GM21717 (cell line): ENCODE data around the gene ALPP.
"Not testable (repeated sequence)": the region's sequence is repeated elsewhere in the genome, so short reads cannot be mapped to it uniquely, and the experiment has no call there.

Source experiments
- ATAC-seq: cut with Tn5 transposase; IDR thresholded peaks from one replicate; pipeline ENCODE4 v1.9.1; 2021; ENCODE audit warnings: mild to moderate bottlenecking, moderate library complexity; ENCODE audit not compliant: unreplicated experiment

The ALPP gene

GRCh38 chr2:232379610-232380590 is 1.3 kb downstream of the ALPP start:
- ATAC-seq: not testable (repeated sequence)

GRCh38 chr2:232381204-232382031 is 2.9 kb downstream of the ALPP start:
- ATAC-seq: not testable (repeated sequence)

- ATAC-seq: no peak
Observed at GRCh38 chr2:232382331-232383225, 4.0 kb downstream of the ALPP start.

GRCh38 chr2:232384466-232384865 is 5.9 kb downstream of the ALPP start:
- no peak for ATAC-seq

- not testable (repeated sequence) for ATAC-seq
Observed at GRCh38 chr2:232385058-232385457, 6.5 kb downstream of the ALPP start.

GRCh38 chr2:232385660-232386489 is 7.3 kb downstream of the ALPP start:
- ATAC-seq: no peak

- no peak for ATAC-seq
Observed at GRCh38 chr2:232386490-232386739, 7.9 kb downstream of the ALPP start.

- ATAC-seq: no peak
Observed at GRCh38 chr2:232386740-232387450, 8.3 kb downstream of the ALPP start.

GRCh38 chr2:232387451-232388171 is 9.1 kb downstream of the ALPP start:
- ATAC-seq: no peak

- ATAC-seq: no peak
Observed at GRCh38 chr2:232388324-232388891, 9.9 kb downstream of the ALPP start.

GRCh38 chr2:232389327-232389726 is 10.8 kb downstream of the ALPP start:
- no peak for ATAC-seq

GRCh38 chr2:232390661-232391060 is 12.1 kb downstream of the ALPP start:
- no peak for ATAC-seq

GRCh38 chr2:232393556-232393955 is 15.0 kb downstream of the ALPP start:
- ATAC-seq: no peak

GRCh38 chr2:232394431-232394830 is 15.9 kb downstream of the ALPP start:
- ATAC-seq: not testable (repeated sequence)

GRCh38 chr2:232395586-232395985 is 17.0 kb downstream of the ALPP start:
- ATAC-seq: no peak

- ATAC-seq: no peak
Observed at GRCh38 chr2:232396683-232397082, 18.1 kb downstream of the ALPP start.

GRCh38 chr2:232398293-232399034 is 19.9 kb downstream of the ALPP start:
- no peak for ATAC-seq
